SU-DHL-6 (cell line): ENCODE results near the gene ACTRT3.

Source experiments
- H2AFZ ChIP-seq: fragments of 200-600 bp; sonication (generic); 2 replicates; pipeline ENCODE4 v1.6.1; 2014; ENCODE audit warnings: low read depth, mild to moderate bottlenecking, moderate library complexity, mixed read lengths, antibody characterized with exemption, low read length; ENCODE audit not compliant: severe bottlenecking
- H3F3A ChIP-seq: fragments of 200-600 bp; shearing (Covaris generic); 2 replicates; pipeline ENCODE4 v1.6.0; 2016; ENCODE audit warnings: antibody characterized with exemption, mild to moderate bottlenecking; ENCODE audit not compliant: insufficient read depth
- H3K27ac ChIP-seq: fragments of 200-600 bp; sonication (generic); 2 replicates; pipeline ENCODE4 v1.5.1; 2016; ENCODE audit warnings: low read depth, mild to moderate bottlenecking, low read length, moderate library complexity, mixed read lengths
- H3K27me3 ChIP-seq: fragments of 200-600 bp; sonication (generic), shearing (Covaris generic); 2 replicates; pipeline ENCODE4 v1.6.0; 2014; ENCODE audit warnings: mild to moderate bottlenecking, low read length
- H3K36me3 ChIP-seq: fragments of 200-600 bp; sonication (generic); 2 replicates; pipeline ENCODE4 v1.6.1; 2014; ENCODE audit warnings: mild to moderate bottlenecking, low read length, mixed read lengths
- H3K4me2 ChIP-seq: fragments of 300-600, 200-600 bp; shearing (Covaris generic), sonication (generic); 2 replicates; pipeline ENCODE4 v1.6.0; 2014; ENCODE audit warnings: low read length, low read depth, mild to moderate bottlenecking; ENCODE audit not compliant: poor library complexity, severe bottlenecking
- H3K4me3 ChIP-seq: fragments of 200-600 bp; sonication (generic); 2 replicates; pipeline ENCODE4 v1.5.1; 2014; ENCODE audit warnings: antibody characterized with exemption, low read length, mild to moderate bottlenecking, mixed read lengths; ENCODE audit not compliant: insufficient read depth, poor library complexity, severe bottlenecking
- H3K79me2 ChIP-seq: fragments of 200-600 bp; sonication (generic); 2 replicates; pipeline ENCODE4 v1.6.1; 2014; ENCODE audit warnings: mild to moderate bottlenecking, low read length, moderate library complexity; ENCODE audit not compliant: insufficient read depth
- H3K9ac ChIP-seq: fragments of 200-600 bp; sonication (generic); 2 replicates; pipeline ENCODE4 v1.7.0; 2014; ENCODE audit warnings: mild to moderate bottlenecking, low read length
- H3K9me2 ChIP-seq: fragments of 200-600 bp; sonication (generic); replicated peaks from 2 replicates; pipeline ENCODE4 v1.6.1; 2014; ENCODE audit warnings: low read length; ENCODE audit not compliant: insufficient read depth
- H3K9me3 ChIP-seq: fragments of 200-600 bp; sonication (generic); 2 replicates; pipeline ENCODE4 v1.6.1; 2014; ENCODE audit warnings: low read length, mixed read lengths; ENCODE audit not compliant: insufficient read depth
- H4K20me1 ChIP-seq: fragments of 200-600 bp; sonication (generic); 2 replicates; pipeline ENCODE4 v1.6.1; 2014; ENCODE audit warnings: low read depth, mild to moderate bottlenecking, antibody characterized with exemption, low read length, moderate library complexity, mixed read lengths
- EZH2phosphoT487 ChIP-seq: fragments of 200-600 bp; sonication (generic), shearing (Covaris generic); conservative IDR thresholded peaks from 2 replicates; pipeline ENCODE4 v1.6.1; 2018; ENCODE audit warnings: mild to moderate bottlenecking, antibody characterized with exemption, low read length, moderate library complexity, mixed read lengths
- TF ChIP-seq, protein P1 (sequence below): fragments of 200-600 bp; sonication (generic); IDR thresholded peaks from one replicate; pipeline ENCODE4 v1.5.1; 2017; ENCODE audit warnings: antibody characterized with exemption, mild to moderate bottlenecking, low read length, moderate library complexity; ENCODE audit not compliant: insufficient read depth, poor library complexity, severe bottlenecking

ACTRT3 gene

DNA sequence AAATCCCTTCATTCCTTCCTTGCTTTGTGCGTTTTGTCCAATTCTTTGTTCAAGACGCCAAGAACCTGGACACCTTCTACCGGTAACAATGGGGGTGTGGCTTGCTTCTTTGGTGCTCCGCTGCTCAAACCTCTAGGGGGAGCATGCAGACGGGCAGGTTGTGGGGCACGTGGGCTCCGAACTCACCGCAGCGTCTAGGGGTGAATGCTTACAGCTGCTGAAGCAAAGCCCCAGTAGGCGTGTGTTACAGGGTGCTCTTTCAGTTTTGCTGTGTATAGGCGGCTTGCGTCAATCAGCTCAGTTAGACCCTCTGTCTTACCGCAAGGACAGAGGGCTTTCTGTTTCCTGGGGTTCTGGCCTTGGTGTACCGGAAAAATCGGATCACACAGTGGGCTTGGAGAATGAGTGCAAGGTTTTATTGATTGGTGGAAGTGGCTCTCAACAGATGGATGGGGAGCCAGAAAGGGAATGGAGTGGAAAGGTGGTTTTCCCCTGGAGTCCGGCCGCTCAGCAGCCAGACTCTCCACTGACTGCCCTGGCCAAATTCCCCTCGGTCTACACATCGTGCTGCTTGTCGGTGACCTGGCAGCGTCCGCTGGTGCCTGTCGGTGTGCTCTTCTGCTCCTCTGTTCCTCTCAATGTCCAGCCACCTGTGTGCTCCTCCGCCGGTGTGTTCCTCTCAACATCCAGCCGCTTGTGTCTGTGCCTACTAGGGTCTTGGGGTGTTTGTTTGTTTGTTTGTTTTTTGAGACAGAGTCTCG is 44.6 kb upstream of the ACTRT3 start:
- H2AFZ ChIP-seq: peak overlapping the region; percentile 78
- H3K27ac ChIP-seq: no peak overlapping the region
- 0 out of 2 replicates have a peak, but pooled peaks cover 9% of the 10 kb centered on the region for H3F3A ChIP-seq
- no peaks in the 10 kb centered on the region for H3K79me2 ChIP-seq
- H3K4me3 ChIP-seq: peak overlapping the region; percentile 37
- peak overlapping the region; percentile 62 for H3K4me2 ChIP-seq
- H3K36me3 ChIP-seq: no peaks in the 10 kb centered on the region
- TF ChIP-seq EZH2phosphoT487: no peak
- TF ChIP-seq, protein P1, sequence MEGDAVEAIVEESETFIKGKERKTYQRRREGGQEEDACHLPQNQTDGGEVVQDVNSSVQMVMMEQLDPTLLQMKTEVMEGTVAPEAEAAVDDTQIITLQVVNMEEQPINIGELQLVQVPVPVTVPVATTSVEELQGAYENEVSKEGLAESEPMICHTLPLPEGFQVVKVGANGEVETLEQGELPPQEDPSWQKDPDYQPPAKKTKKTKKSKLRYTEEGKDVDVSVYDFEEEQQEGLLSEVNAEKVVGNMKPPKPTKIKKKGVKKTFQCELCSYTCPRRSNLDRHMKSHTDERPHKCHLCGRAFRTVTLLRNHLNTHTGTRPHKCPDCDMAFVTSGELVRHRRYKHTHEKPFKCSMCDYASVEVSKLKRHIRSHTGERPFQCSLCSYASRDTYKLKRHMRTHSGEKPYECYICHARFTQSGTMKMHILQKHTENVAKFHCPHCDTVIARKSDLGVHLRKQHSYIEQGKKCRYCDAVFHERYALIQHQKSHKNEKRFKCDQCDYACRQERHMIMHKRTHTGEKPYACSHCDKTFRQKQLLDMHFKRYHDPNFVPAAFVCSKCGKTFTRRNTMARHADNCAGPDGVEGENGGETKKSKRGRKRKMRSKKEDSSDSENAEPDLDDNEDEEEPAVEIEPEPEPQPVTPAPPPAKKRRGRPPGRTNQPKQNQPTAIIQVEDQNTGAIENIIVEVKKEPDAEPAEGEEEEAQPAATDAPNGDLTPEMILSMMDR: peak; percentile 75
- H4K20me1 ChIP-seq: no peaks in the 10 kb centered on the region
- H3K9me2 ChIP-seq: no peaks in the 10 kb centered on the region
- no peaks in the 10 kb centered on the region for H3K27me3 ChIP-seq
- peak overlapping the region; percentile 39; the same call in 1 of the 2 replicates for H3K9ac ChIP-seq
- H3K9me3 ChIP-seq: no peaks in the 10 kb centered on the region

DNA sequence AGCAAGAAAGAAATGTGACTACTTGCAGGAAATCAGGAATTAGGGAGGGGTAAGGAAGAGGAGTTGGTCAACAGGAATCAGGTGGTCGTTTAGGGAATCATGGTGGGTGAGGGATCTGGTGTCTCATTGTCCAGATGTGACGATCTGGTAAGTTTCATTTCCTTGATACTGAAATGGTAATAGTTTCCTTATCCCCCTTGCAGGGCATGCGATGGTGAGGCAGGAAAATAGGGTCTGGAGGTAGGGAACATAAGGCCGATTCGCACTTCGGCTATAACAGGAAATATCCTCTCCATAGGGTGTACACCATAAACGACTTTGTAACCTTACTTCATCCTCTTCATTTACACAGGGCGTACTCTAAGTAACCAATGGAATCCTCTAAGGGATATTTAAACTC is 43.9 kb upstream of the ACTRT3 start:
- no peaks in the 10 kb centered on the region for H3K36me3 ChIP-seq
- peak overlapping the region; percentile 36 for H3K4me3 ChIP-seq
- H4K20me1 ChIP-seq: no peaks in the 10 kb centered on the region
- H3K9me3 ChIP-seq: no peaks in the 10 kb centered on the region
- peak overlapping the region; percentile 62 for H3K4me2 ChIP-seq
- H3K27me3 ChIP-seq: no peaks in the 10 kb centered on the region
- peaks cover 9% of the 10 kb centered on the region; the same call in 1 of the 2 replicates for H3F3A ChIP-seq
- no peak overlapping the region for H3K27ac ChIP-seq
- TF ChIP-seq, protein P1: no peak
- no peak for TF ChIP-seq EZH2phosphoT487
- peak overlapping the region; percentile 39 for H3K9ac ChIP-seq
- H3K79me2 ChIP-seq: no peaks in the 10 kb centered on the region
- H3K9me2 ChIP-seq: no peaks in the 10 kb centered on the region
- H2AFZ ChIP-seq: peak overlapping the region; percentile 78

DNA sequence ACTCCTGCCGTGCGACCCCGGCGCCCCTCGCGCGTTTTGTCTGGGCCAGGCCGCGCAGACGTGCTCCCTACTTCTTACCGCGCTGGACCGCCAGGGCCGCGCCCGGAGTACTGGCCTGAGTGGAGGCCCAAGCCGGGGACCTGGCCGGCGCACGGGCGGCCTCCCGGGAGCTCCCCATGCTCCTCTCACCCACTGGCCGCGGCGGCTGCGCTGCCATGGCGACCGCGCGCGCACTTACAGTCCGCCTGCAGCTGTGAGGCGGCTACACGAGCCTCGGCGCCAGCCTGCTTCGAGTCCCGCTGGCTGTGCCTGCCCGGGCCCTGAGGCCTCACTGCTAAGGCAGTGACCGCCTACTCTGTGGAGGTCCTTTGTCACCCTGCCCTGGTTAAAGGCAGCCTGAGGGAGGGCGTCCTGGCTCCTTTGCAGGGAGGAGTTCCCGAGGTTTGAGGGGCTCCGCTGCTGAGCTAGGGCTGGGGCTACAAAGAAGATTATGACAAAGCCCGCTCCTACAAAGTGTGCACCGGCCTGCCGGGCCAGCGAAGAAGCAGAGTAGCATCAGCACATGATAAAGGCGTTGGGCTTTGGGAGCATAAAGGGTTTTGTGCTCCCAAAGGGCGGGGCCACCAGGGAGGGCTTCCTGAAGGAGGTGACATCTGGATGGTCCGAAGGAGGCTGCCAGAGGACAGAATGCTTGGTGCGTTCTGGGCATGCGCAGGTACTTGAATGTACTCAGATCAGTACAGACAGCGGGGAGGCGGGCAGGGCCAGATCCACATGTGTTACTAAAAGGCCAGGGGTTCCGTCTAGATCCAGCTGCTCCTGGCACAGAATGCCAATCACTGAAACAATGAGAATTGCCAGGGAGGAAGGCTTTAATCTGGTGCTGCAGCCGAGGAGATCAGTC is 43.2 kb upstream of the ACTRT3 start, which contains the start of the genes LRRC34 and LRRIQ4:
Gene LRRC34, minus strand, starts transcription at position 573 of the 904 bp plus-strand sequence. Its CDS starts 356 bp downstream, at position 217.
Gene LRRIQ4, plus strand, starts transcription at position 539 of the 904 bp plus-strand sequence. CDS start 9,052 bp downstream, outside the sequence.
- Histone ChIP-seq H3K36me3 (no peaks in the 10 kb centered on the region), H3K9me2 (no peaks in the 10 kb centered on the region), H2AFZ (peak within 1 kb of the TSS; percentile 78), H3K9me3 (no peaks in the 10 kb centered on the region), H3F3A (peaks cover 9% of the 10 kb centered on the region; the same call in 1 of the 2 replicates), H3K9ac (peak within 1 kb of the TSS; percentile 39), H3K27ac (no peak within 1 kb of the TSS), H3K79me2 (no peaks in the 10 kb centered on the region), H3K27me3 (no peaks in the 10 kb centered on the region), H3K4me2 (peak within 1 kb of the TSS; percentile 62), H3K4me3 (peak within 1 kb of the TSS; percentile 36), H4K20me1 (no peaks in the 10 kb centered on the region)
- TF ChIP-seq, protein P1: no peak
- TF ChIP-seq EZH2phosphoT487: no peak
